T-cell (primary cell): Measurements from ENCODE around the gene FKBP1B. TPM values are rescaled to one million over a fixed set of nuclear protein-coding genes. Genes with fewer than 3 reads are reported as not detected.
"Not testable (repeated sequence)": the region's sequence is repeated elsewhere in the genome, so short reads cannot be mapped to it uniquely, and the experiment has no call there.

Source experiments
- ATAC-seq, 4 experiments: fragments of 200-7000 bp in 3 of 4; fragments of 150-1000 bp in 1 of 4; cut with Tn5 transposase; replicated peaks in 1 of 4; 1 replicate in 3 of 4; 2 replicates in 1 of 4; pipeline ENCODE4 v1.10.0; 2021; ENCODE audit warnings: moderate library complexity in 3 of 4, mild to moderate bottlenecking in 2 of 4, moderate number of reproducible peaks in 1 of 4
- CTCF ChIA-PET, 2 donors: fragments of 300-600 bp; sonication (Branson Sonifier 250); formaldehyde crosslinking; loops; one replicate each; lab custom pipeline; 2022; ENCODE audit warnings: antibody characterized with exemption in 2 of 2; lab: Charles Lee
- POLR2A ChIA-PET, 2 donors: fragments of 300-600 bp; sonication (Branson Sonifier 250); formaldehyde crosslinking; loops; one replicate each; lab custom pipeline; 2022; ENCODE audit warnings: antibody characterized with exemption in 2 of 2; lab: Charles Lee
- DNase-seq, 35 experiments: peaks; one replicate each; pipeline versions ENCODE4 v3.0.0 to v3.0.0-alpha.2; 2013 to 2023
- H3K27ac ChIP-seq: one replicate; pipeline ENCODE4 v1.5.1; 2013; ENCODE audit warnings: low read length
- H3K27me3 ChIP-seq, 2 experiments: replicated peaks in 1 of 2; 1 replicate in 1 of 2; 2 replicates in 1 of 2; pipeline versions ENCODE4 v1.6.1 to v1.7.0; 2013; ENCODE audit warnings: low read length in 1 of 2, mixed read lengths in 1 of 2; ENCODE audit not compliant: control insufficient read depth in 2 of 2, insufficient read depth in 2 of 2; ENCODE audit errors: extremely low read depth in 1 of 2
- H3K36me3 ChIP-seq, 2 donors: 1 replicate in 1 of 2; 2 replicates in 1 of 2; pipeline versions ENCODE4 v1.6.1 to v1.7.0; 2013; ENCODE audit warnings: low read length in 1 of 2; ENCODE audit not compliant: control insufficient read depth in 2 of 2, insufficient read depth in 1 of 2; ENCODE audit errors: extremely low read depth in 1 of 2
- H3K4me1 ChIP-seq, 2 experiments: 1 replicate in 1 of 2; 2 replicates in 1 of 2; pipeline versions ENCODE4 v1.6.1 to v1.7.0; 2013; ENCODE audit warnings: low read length in 2 of 2, mixed read lengths in 1 of 2; ENCODE audit not compliant: insufficient read depth in 2 of 2, control insufficient read depth in 1 of 2; ENCODE audit errors: extremely low read depth in 1 of 2
- H3K4me3 ChIP-seq, 2 donors: 1 replicate in 1 of 2; 2 replicates in 1 of 2; pipeline versions ENCODE4 v1.5.1 to v1.7.0; 2013; ENCODE audit warnings: mild to moderate bottlenecking in 2 of 2, low read length in 1 of 2, moderate library complexity in 1 of 2; ENCODE audit not compliant: control insufficient read depth in 1 of 2; ENCODE audit errors: extremely low read depth in 1 of 2
- H3K9me3 ChIP-seq: 2 replicates; pipeline ENCODE4 v1.7.0; 2013
- H3K27ac Mint-ChIP-seq, 2 donors: one replicate each; pipeline ENCODE4 v1.8.0; 2020 to 2021; ENCODE audit warnings: mild to moderate bottlenecking in 2 of 2, mixed read lengths in 2 of 2
- H3K27me3 Mint-ChIP-seq, 2 donors: one replicate each; pipeline ENCODE4 v1.8.0; 2021 to 2022; ENCODE audit warnings: mixed read lengths in 2 of 2
- H3K36me3 Mint-ChIP-seq: one replicate; pipeline ENCODE4 v1.8.0; 2021; ENCODE audit warnings: mixed read lengths
- H3K4me1 Mint-ChIP-seq, 3 donors: one replicate each; pipeline ENCODE4 v1.8.0; 2020 to 2022; ENCODE audit warnings: mixed read lengths in 3 of 3, mild to moderate bottlenecking in 1 of 3
- H3K4me3 Mint-ChIP-seq, 3 donors: one replicate each; pipeline ENCODE4 v1.8.0; 2020 to 2022; ENCODE audit warnings: mild to moderate bottlenecking in 3 of 3, mixed read lengths in 3 of 3, moderate library complexity in 3 of 3
- H3K9me3 Mint-ChIP-seq, 3 donors: one replicate each; pipeline ENCODE4 v1.8.0; 2020 to 2022; ENCODE audit warnings: mixed read lengths in 3 of 3
- WGBS: methylation state at CpG from one replicate; pipeline ENCODE4 v1.1.5; 2013; ENCODE audit warnings: missing lambda C conversion rate; ENCODE audit not compliant: insufficient coverage; 5-methylcytosine and 5-hydroxymethylcytosine counted together
- total RNA-seq, 35 experiments: library from RNA in 6 of 35; stranded (reverse) in 6 of 35; fragments of 120-200 nt in 1 of 35; gene quantifications; one replicate each; pipeline versions ENCODE4 v1.2.1 to v1.2.4 and lab custom pipeline; 2013 to 2026

Gene FKBP1B
- total RNA-seq, 5 donors from 2014 or later (not counting 1 experiment from before 2014, with no cell fraction given), result 1.2 to 1.5 (median 1.2) TPM

GRCh38 chr2:24106786-24107185 is 57.2 kb downstream of the FKBP1B start:
- no peak overlapping the region for H3K27ac Mint-ChIP-seq
- ChIA-PET CTCF (no interaction called here), POLR2A (interaction anchor here in 1 of 2 donors (0.6 kb wide), 1 partner anchor 8 kb away, joined by 4 read pairs; no protein-coding TSS in a partner anchor)
- Histone ChIP-seq H3K4me3 (no peak overlapping the region), H3K27ac (no peak overlapping the region), H3K4me1 (no peaks in the 10 kb centered on the region), H3K27me3 (no peaks in the 10 kb centered on the region), H3K9me3 (peaks cover 3% of the 10 kb centered on the region), H3K36me3 (peaks cover 0 to 4% of the 10 kb centered on the region in 2 donors)
- peaks cover 12 to 33% (median 13%) of the 10 kb centered on the region in 3 donors for H3K9me3 Mint-ChIP-seq
- H3K36me3 Mint-ChIP-seq, result peaks cover 34% of the 10 kb centered on the region
- DNase-seq (no peak), ATAC-seq (no peak)
- H3K4me3 Mint-ChIP-seq, result no peak overlapping the region
- no peaks in the 10 kb centered on the region for H3K4me1 Mint-ChIP-seq
- no peaks in the 10 kb centered on the region for H3K27me3 Mint-ChIP-seq

- Histone ChIP-seq H3K4me1 (no peaks in the 10 kb centered on the region), H3K9me3 (peaks cover 3% of the 10 kb centered on the region), H3K36me3 (peaks cover 0 to 4% of the 10 kb centered on the region in 2 donors), H3K27ac (no peak overlapping the region), H3K4me3 (no peak overlapping the region), H3K27me3 (no peaks in the 10 kb centered on the region)
- H3K27ac Mint-ChIP-seq, result no peak overlapping the region
- peaks cover 29% of the 10 kb centered on the region for H3K36me3 Mint-ChIP-seq
- no peak overlapping the region for H3K4me3 Mint-ChIP-seq
- ATAC-seq (no peak), DNase-seq (no peak)
- CTCF ChIA-PET, result no interaction called here
- no CpG with 5 or more reads among the region's 1 CpG for WGBS
- POLR2A ChIA-PET, result no interaction called here
- H3K4me1 Mint-ChIP-seq, result no peaks in the 10 kb centered on the region
- H3K9me3 Mint-ChIP-seq, result peaks cover 12 to 33% (median 13%) of the 10 kb centered on the region in 3 donors
- no peaks in the 10 kb centered on the region for H3K27me3 Mint-ChIP-seq
These were observed 57.8 kb downstream of the FKBP1B start for GRCh38 chr2:24107336-24107735.

- not testable (repeated sequence) for H3K4me3 ChIP-seq, H3K36me3 ChIP-seq, H3K27ac ChIP-seq, H3K27ac Mint-ChIP-seq, H3K27me3 ChIP-seq, H3K4me3 Mint-ChIP-seq, ATAC-seq, H3K4me1 Mint-ChIP-seq, DNase-seq, H3K4me1 ChIP-seq, H3K27me3 Mint-ChIP-seq, H3K9me3 ChIP-seq
- POLR2A ChIA-PET, result interaction anchor here in 1 of 2 donors (0.6 kb wide), 1 partner anchor 265 kb away, joined by 4 read pairs; no protein-coding TSS in a partner anchor
- Mint-ChIP-seq H3K9me3 (peaks cover 12 to 33% (median 13%) of the 10 kb centered on the region in 3 donors), H3K36me3 (peaks cover 24% of the 10 kb centered on the region)
- WGBS, result no CpG with 5 or more reads among the region's 1 CpG
- CTCF ChIA-PET, result interaction anchor here in 1 of 2 donors (0.6 kb wide), 1 partner anchor 178 kb away, joined by 3 read pairs; no protein-coding TSS in a partner anchor
These were observed 59.9 kb downstream of the FKBP1B start for GRCh38 chr2:24109431-24109830.

GRCh38 chr2:24110660-24111303 is 61.2 kb downstream of the FKBP1B start:
- ChIA-PET CTCF (interaction anchor here in 1 of 2 donors (0.6 kb wide), 1 partner anchor 19 kb away, joined by 4 read pairs; no protein-coding TSS in a partner anchor), POLR2A (no interaction called here)
- WGBS, result 50% methylated on average over 1 of the region's 7 CpGs

GRCh38 chr2:24111407-24111901 is 61.9 kb downstream of the FKBP1B start:
- no CpG with 5 or more reads among the region's 2 CpGs for whole genome bisulfite sequencing
- POLR2A ChIA-PET, result interaction anchor here (0.5 to 0.6 kb wide), 2 partner anchors 129 to 414 kb away, joined by 3 to 7 read pairs; no protein-coding TSS in a partner anchor
- Mint-ChIP-seq H3K27ac (no peak overlapping the region), H3K9me3 (peaks cover 8 to 24% (median 9%) of the 10 kb centered on the region in 3 donors), H3K4me3 (no peak overlapping the region), H3K36me3 (peaks cover 17% of the 10 kb centered on the region), H3K4me1 (no peaks in the 10 kb centered on the region), H3K27me3 (no peaks in the 10 kb centered on the region)
- H3K27ac ChIP-seq, result no peak overlapping the region
- H3K4me1 ChIP-seq, result no peaks in the 10 kb centered on the region
- no peak overlapping the region for H3K4me3 ChIP-seq
- H3K9me3 ChIP-seq, result peaks cover 3% of the 10 kb centered on the region
- ATAC-seq (no peak), DNase-seq (no peak)
- CTCF ChIA-PET, result no interaction called here
- H3K27me3 ChIP-seq, result no peaks in the 10 kb centered on the region
- no peaks in the 10 kb centered on the region for H3K36me3 ChIP-seq

More at GRCh38 chr2:24110660-24111303, 61.2 kb downstream of the FKBP1B start:
- no peaks in the 10 kb centered on the region for H3K4me1 Mint-ChIP-seq
- H3K27me3 Mint-ChIP-seq, result no peaks in the 10 kb centered on the region
- H3K4me3 ChIP-seq, result no peak overlapping the region
- peaks cover 19% of the 10 kb centered on the region for H3K36me3 Mint-ChIP-seq
- H3K9me3 ChIP-seq, result peaks cover 3% of the 10 kb centered on the region
- no peak overlapping the region for H3K27ac Mint-ChIP-seq
- no peak overlapping the region for H3K4me3 Mint-ChIP-seq
- DNase-seq (no peak), ATAC-seq (no peak)
- peaks cover 8 to 27% (median 12%) of the 10 kb centered on the region in 3 donors for H3K9me3 Mint-ChIP-seq
- no peaks in the 10 kb centered on the region for H3K36me3 ChIP-seq
- no peak overlapping the region for H3K27ac ChIP-seq
- H3K27me3 ChIP-seq, result no peaks in the 10 kb centered on the region
- H3K4me1 ChIP-seq, result no peaks in the 10 kb centered on the region
